IMR-90 (cell line): Measurements from ENCODE around the gene PM20D2. TPM values are rescaled to one million over a fixed set of nuclear protein-coding genes. Genes with fewer than 3 reads are reported as not detected.

Experiments used
- CTCF ChIP-seq: conservative IDR thresholded peaks from 2 replicates; pipeline ENCODE4 v1.5.1; 2012; ENCODE audit warnings: mild to moderate bottlenecking, low read depth, low read length, improper control_type of control experiment
- NFE2L2 ChIP-seq: fragments of 150-350 bp; IDR thresholded peaks from 2 replicates; pipeline ENCODE4 v1.6.1; 2016; ENCODE audit warnings: low read depth, mild to moderate bottlenecking, low read length
- polyA plus RNA-seq, 3 experiments: library from polyadenylated mRNA; depleted of rRNA; stranded (reverse); fragments of >200 nt; gene quantifications; 2 replicates each; pipeline ENCODE4 v1.2.3, GENCODE V29; 2012; ENCODE audit warnings: low replicate concordance in 1 of 3
- total RNA-seq: library from RNA; depleted of rRNA; stranded (reverse); fragments of >200 nt; gene quantifications from 2 replicates; pipeline ENCODE4 v1.2.3, GENCODE V29; 2012

Gene PM20D2
- total and polyA plus RNA-seq, 2 of the 4 experiments (the other 2 are of a cell fraction) = 6.0 to 6.5 TPM

GRCh38 chr6:89146718-89147700 is 1.2 kb downstream of the PM20D2 start (continued):
- TF ChIP-seq CTCF (no peak), NFE2L2 (no peak)
